ENCODE results near the gene KCNG4.

Gene KCNG4

DNA sequence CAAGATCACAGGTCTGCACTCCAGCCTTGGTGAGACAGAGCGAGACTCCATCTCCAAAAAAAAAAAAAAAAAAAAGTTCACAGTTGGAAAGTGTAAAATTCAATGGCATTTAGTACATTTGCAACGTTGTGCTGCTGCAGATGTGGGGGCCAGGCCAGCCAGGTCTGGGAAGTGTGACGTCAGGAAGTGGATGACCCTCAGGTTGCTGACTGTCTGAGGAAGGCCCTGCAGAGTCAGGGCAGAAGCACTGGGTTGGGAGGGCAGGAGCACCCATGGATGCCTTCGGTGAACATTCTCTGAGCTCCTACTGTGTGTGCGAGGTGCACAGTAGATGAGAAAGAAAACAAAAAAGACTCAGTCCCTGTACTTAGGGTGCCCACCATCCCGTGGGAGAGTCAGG, 42.7 kb upstream of the KCNG4 start:
- H3K27ac ChIP-seq, result no peak overlapping the region
- DNase-seq, result no peak
- no peak overlapping the region for H3K4me3 ChIP-seq (ENCODE audit: low read depth, low read length)
- no peaks in the 10 kb centered on the region for H3K27me3 ChIP-seq (ENCODE audit: insufficient read depth, low read depth, severe bottlenecking)
- TF ChIP-seq, protein P1, sequence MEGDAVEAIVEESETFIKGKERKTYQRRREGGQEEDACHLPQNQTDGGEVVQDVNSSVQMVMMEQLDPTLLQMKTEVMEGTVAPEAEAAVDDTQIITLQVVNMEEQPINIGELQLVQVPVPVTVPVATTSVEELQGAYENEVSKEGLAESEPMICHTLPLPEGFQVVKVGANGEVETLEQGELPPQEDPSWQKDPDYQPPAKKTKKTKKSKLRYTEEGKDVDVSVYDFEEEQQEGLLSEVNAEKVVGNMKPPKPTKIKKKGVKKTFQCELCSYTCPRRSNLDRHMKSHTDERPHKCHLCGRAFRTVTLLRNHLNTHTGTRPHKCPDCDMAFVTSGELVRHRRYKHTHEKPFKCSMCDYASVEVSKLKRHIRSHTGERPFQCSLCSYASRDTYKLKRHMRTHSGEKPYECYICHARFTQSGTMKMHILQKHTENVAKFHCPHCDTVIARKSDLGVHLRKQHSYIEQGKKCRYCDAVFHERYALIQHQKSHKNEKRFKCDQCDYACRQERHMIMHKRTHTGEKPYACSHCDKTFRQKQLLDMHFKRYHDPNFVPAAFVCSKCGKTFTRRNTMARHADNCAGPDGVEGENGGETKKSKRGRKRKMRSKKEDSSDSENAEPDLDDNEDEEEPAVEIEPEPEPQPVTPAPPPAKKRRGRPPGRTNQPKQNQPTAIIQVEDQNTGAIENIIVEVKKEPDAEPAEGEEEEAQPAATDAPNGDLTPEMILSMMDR (IDR thresholded peaks at IDR 0.05; ENCODE audit: low read depth, low read length), result no peak
- no peaks in the 10 kb centered on the region for H3K9me3 ChIP-seq (ENCODE audit: severe bottlenecking)
- H3K36me3 ChIP-seq, result no peaks in the 10 kb centered on the region

DNA sequence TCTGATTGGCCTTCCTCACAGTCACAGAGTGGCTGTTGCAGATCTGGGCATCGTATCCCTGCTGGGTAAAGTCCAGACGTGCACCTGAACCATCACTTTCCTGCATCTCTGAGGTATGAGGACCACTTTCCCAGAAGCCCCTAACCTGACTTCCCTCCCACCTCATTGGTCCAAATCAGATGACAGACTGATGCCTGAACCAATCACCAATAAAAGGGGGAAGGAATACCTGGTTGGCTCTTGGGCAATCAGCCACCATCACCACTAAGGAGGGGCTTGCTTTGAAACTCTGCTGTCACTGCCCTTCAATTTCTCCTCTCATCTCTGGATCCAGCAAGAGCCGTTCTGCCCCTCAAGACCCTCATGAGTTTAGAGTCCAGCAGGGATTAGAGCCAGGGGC, 41.3 kb upstream of the KCNG4 start:
- DNase-seq, result no peak
- no peaks in the 10 kb centered on the region for H3K36me3 ChIP-seq

DNA sequence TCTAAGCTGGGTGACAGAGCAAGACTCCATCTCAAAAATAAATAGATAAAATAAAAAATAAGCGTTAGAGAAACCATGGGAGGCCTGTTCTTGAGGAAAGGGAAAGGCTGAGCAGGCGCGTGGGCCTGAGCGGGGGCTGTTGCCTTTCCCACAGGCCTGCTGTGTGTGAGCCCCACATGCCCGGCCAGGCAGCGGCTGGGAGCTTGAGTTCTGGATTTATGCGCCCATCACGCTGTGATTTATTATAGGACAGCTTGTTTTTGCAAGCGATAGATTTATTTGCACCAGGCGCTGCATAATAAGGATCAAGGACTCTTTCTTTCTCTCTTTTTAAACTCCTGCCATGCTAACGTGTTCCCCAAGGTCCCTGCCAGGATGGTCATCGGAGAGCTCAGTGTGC, 40.1 kb upstream of the KCNG4 start:
- DNase-seq, result no peak
- no peaks in the 10 kb centered on the region for H3K27me3 ChIP-seq (ENCODE audit: insufficient read depth, low read depth, severe bottlenecking)
- H3K9me3 ChIP-seq (ENCODE audit: severe bottlenecking), result no peaks in the 10 kb centered on the region
- TF ChIP-seq, protein P1 (IDR thresholded peaks at IDR 0.05; ENCODE audit: low read depth, low read length), result no peak
- H3K27ac ChIP-seq, result peak overlapping the region; percentile 57
- H3K36me3 ChIP-seq, result no peaks in the 10 kb centered on the region
- H3K4me3 ChIP-seq (ENCODE audit: low read depth, low read length), result no peak overlapping the region

More for the DNA sequence above, 41.3 kb upstream of the KCNG4 start:
- H3K27me3 ChIP-seq (ENCODE audit: insufficient read depth, low read depth, severe bottlenecking), result no peaks in the 10 kb centered on the region
- H3K27ac ChIP-seq, result no peak overlapping the region
- H3K4me3 ChIP-seq (ENCODE audit: low read depth, low read length), result no peak overlapping the region
- H3K9me3 ChIP-seq (ENCODE audit: severe bottlenecking), result no peaks in the 10 kb centered on the region
- TF ChIP-seq, protein P1 (IDR thresholded peaks at IDR 0.05; ENCODE audit: low read depth, low read length), result no peak

DNA sequence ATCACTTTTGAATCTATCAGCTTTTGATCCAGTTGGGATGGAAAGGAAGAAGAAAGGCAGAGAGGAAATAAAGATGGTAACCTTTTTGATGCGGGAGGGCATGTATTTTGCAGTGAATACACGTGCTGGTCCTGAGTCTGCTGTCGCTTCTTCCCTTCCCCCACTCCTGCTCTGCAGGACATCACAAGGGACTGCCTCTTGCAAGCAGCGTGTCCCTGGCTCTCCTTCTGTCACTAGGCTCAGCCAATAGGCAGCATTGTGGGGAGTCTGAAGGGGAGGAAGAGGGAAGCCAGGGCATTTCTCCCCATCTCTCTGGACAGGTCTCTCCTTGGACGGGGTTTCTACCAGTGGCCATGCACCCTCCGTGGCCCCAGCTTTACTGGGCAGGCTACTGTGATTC, 39.2 kb upstream of the KCNG4 start:
- TF ChIP-seq, protein P1 (IDR thresholded peaks at IDR 0.05; ENCODE audit: low read depth, low read length), result no peak
- Histone ChIP-seq H3K4me3 (ENCODE audit: low read depth, low read length) (no peak overlapping the region), H3K27me3 (ENCODE audit: insufficient read depth, low read depth, severe bottlenecking) (no peaks in the 10 kb centered on the region), H3K9me3 (ENCODE audit: severe bottlenecking) (no peaks in the 10 kb centered on the region), H3K36me3 (no peaks in the 10 kb centered on the region), H3K27ac (peak overlapping the region; percentile 57)
- peak; percentile 67 for DNase-seq

DNA sequence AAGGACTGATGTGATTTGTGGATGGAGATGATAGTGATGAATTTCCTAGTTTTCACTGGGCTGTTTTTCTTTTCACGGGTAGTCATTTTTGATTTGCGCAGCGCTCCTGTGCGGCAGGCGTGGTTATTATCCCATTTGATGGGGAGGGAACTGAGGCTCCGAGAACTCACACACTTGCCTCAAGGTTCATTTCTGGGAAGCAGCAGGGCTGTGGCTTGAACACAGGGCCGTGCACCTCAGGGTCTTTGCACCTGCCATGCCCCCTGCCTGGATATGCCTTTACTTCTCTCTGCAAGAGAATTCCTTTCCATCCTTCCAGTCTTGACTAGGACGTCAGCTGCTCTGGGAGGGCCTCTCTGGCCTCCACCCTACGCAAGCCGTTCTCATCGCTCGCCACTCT, 38.5 kb upstream of the KCNG4 start:
- no peak for DNase-seq
- Histone ChIP-seq H3K9me3 (ENCODE audit: severe bottlenecking) (no peaks in the 10 kb centered on the region), H3K4me3 (ENCODE audit: low read depth, low read length) (no peak overlapping the region), H3K27ac (no peak overlapping the region), H3K36me3 (no peaks in the 10 kb centered on the region), H3K27me3 (ENCODE audit: insufficient read depth, low read depth, severe bottlenecking) (no peaks in the 10 kb centered on the region)
- TF ChIP-seq, protein P1 (IDR thresholded peaks at IDR 0.05; ENCODE audit: low read depth, low read length), result no peak

GRCh38 chr16:84277244-84277823, 37.5 kb upstream of the KCNG4 start:
- Histone ChIP-seq H3K27ac (no peak overlapping the region), H3K27me3 (ENCODE audit: insufficient read depth, low read depth, severe bottlenecking) (no peaks in the 10 kb centered on the region), H3K9me3 (ENCODE audit: severe bottlenecking) (no peaks in the 10 kb centered on the region), H3K36me3 (no peaks in the 10 kb centered on the region), H3K4me3 (ENCODE audit: low read depth, low read length) (no peak overlapping the region)
- TF ChIP-seq, protein P1 (IDR thresholded peaks at IDR 0.05; ENCODE audit: low read depth, low read length), result peak; percentile 56
- peak; percentile 64 for DNase-seq

Data from WERI-Rb-1 (cell line).